Liver (tissue), 9 donors: ENCODE results near the gene BCAR1. TPM values are rescaled to one million over a fixed set of nuclear protein-coding genes. Genes with fewer than 3 reads are reported as not detected.
"Not testable (repeated sequence)": the region's sequence is repeated elsewhere in the genome, so short reads cannot be mapped to it uniquely, and the experiment has no call there.

Experiments
- DNase-seq: peaks from one replicate; pipeline ENCODE4 v3.0.0-alpha.2; 2017; ENCODE audit warnings: low spot score
- H3K27ac ChIP-seq, 2 donors: one replicate each; pipeline ENCODE4 v1.7.0; 2013; ENCODE audit warnings: inconsistent platforms in 2 of 2, low read length in 2 of 2, control low read depth in 1 of 2, low read depth in 1 of 2, mild to moderate bottlenecking in 1 of 2
- H3K27me3 ChIP-seq, 4 donors: one replicate each; pipeline versions ENCODE4 v1.6.1 to v1.7.0; 2013; ENCODE audit warnings: low read length in 3 of 4, inconsistent platforms in 1 of 4, mild to moderate bottlenecking in 1 of 4, moderate library complexity in 1 of 4; ENCODE audit not compliant: control insufficient read depth in 4 of 4, insufficient read depth in 4 of 4
- H3K36me3 ChIP-seq, 4 donors: one replicate each; pipeline versions ENCODE4 v1.6.1 to v1.7.0; 2013; ENCODE audit warnings: low read length in 3 of 4, mild to moderate bottlenecking in 3 of 4, low read depth in 1 of 4, moderate library complexity in 1 of 4; ENCODE audit not compliant: control insufficient read depth in 4 of 4, insufficient read depth in 3 of 4
- H3K4me1 ChIP-seq, 4 donors: one replicate each; pipeline versions ENCODE4 v1.6.1 to v1.7.0; 2013; ENCODE audit warnings: low read length in 3 of 4, mild to moderate bottlenecking in 3 of 4, moderate library complexity in 1 of 4; ENCODE audit not compliant: control insufficient read depth in 4 of 4, insufficient read depth in 4 of 4
- H3K4me3 ChIP-seq, 3 donors: one replicate each; pipeline versions ENCODE4 v1.6.1 to v1.7.0; 2013; ENCODE audit warnings: low read length in 3 of 3, control low read depth in 1 of 3, low read depth in 1 of 3, mild to moderate bottlenecking in 1 of 3
- H3K9ac ChIP-seq, 2 donors: one replicate each; pipeline ENCODE4 v1.7.0; 2013; ENCODE audit warnings: low read length in 2 of 2, mild to moderate bottlenecking in 2 of 2, moderate library complexity in 2 of 2, control low read depth in 1 of 2, low read depth in 1 of 2
- H3K9me3 ChIP-seq, 4 donors: one replicate each; pipeline versions ENCODE4 v1.6.1 to v1.7.0; 2013; ENCODE audit warnings: low read length in 3 of 4; ENCODE audit not compliant: control insufficient read depth in 4 of 4
- EGR1 ChIP-seq, 2 donors: IDR thresholded peaks; 2 replicates each; pipeline ENCODE4 v1.6.1; 2016 to 2018; ENCODE audit warnings: antibody characterized with exemption in 2 of 2, low read depth in 2 of 2
- FOXA1 ChIP-seq: IDR thresholded peaks from 2 replicates; pipeline ENCODE4 v1.6.1; 2016; ENCODE audit warnings: antibody characterized with exemption
- FOXA2 ChIP-seq: IDR thresholded peaks from 2 replicates; pipeline ENCODE4 v1.6.1; 2016; ENCODE audit warnings: antibody characterized with exemption
- GABPA ChIP-seq, 2 donors: IDR thresholded peaks in 1 of 2; conservative IDR thresholded peaks in 1 of 2; 2 replicates each; pipeline ENCODE4 v1.6.1; 2016; ENCODE audit warnings: antibody characterized with exemption in 2 of 2, mild to moderate bottlenecking in 1 of 2, moderate library complexity in 1 of 2
- HNF4G ChIP-seq: IDR thresholded peaks from 2 replicates; pipeline ENCODE4 v1.6.1; 2016; ENCODE audit warnings: antibody characterized with exemption
- JUND ChIP-seq, 2 donors: IDR thresholded peaks; 2 replicates each; pipeline ENCODE4 v1.6.1; 2016; ENCODE audit warnings: antibody characterized with exemption in 2 of 2
- NR2F2 ChIP-seq: IDR thresholded peaks from 2 replicates; pipeline ENCODE4 v1.6.1; 2016; ENCODE audit warnings: antibody characterized with exemption
- RAD21 ChIP-seq, 2 donors: IDR thresholded peaks; 2 replicates each; pipeline ENCODE4 v1.6.1; 2016; ENCODE audit warnings: antibody characterized with exemption in 2 of 2, mild to moderate bottlenecking in 2 of 2
- RXRA ChIP-seq, 2 donors: IDR thresholded peaks; 2 replicates each; pipeline ENCODE4 v1.6.1; 2017 to 2018; ENCODE audit warnings: antibody characterized with exemption in 2 of 2, mild to moderate bottlenecking in 1 of 2
- SP1 ChIP-seq: IDR thresholded peaks from 2 replicates; pipeline ENCODE4 v1.6.1; 2018; ENCODE audit warnings: antibody characterized with exemption, mild to moderate bottlenecking
- TAF1 ChIP-seq: conservative IDR thresholded peaks from 2 replicates; pipeline ENCODE4 v1.6.1; 2016; ENCODE audit warnings: antibody characterized with exemption, mild to moderate bottlenecking
- YY1 ChIP-seq: IDR thresholded peaks from 2 replicates; pipeline ENCODE4 v1.6.1; 2016; ENCODE audit warnings: antibody characterized with exemption, mild to moderate bottlenecking
- WGBS: extraction: QIAGEN DNeasy Blood & Tissue Kit; methylation state at CpG from one replicate; pipeline ENCODE4 v1.1.7; 2013; 5-methylcytosine and 5-hydroxymethylcytosine counted together
- polyA plus RNA-seq, 2 donors: library from polyadenylated mRNA; stranded (reverse) in 1 of 2; unstranded in 1 of 2; fragments of 200-250 nt in 1 of 2; fragments of >200 nt in 1 of 2; fragmentation: Nextera tagmentation in 1 of 2; extraction: Ambion mirVana in 1 of 2; gene quantifications; one replicate each; pipeline versions ENCODE4 v1.2.1 to v1.2.3, GENCODE V29; 2013 to 2015
- total RNA-seq, 2 donors: library from RNA; depleted of rRNA; stranded (reverse); fragments of >200 nt; gene quantifications; one replicate each; pipeline ENCODE4 v1.2.3, GENCODE V29; 2014
- TF ChIP-seq, protein P1 (sequence below): IDR thresholded peaks from 2 replicates; pipeline ENCODE4 v1.6.1; 2016; ENCODE audit warnings: antibody characterized with exemption
- TF ChIP-seq, protein P2 (sequence below): IDR thresholded peaks from 2 replicates; pipeline ENCODE4 v1.6.1; 2016; ENCODE audit warnings: antibody characterized with exemption
- TF ChIP-seq, protein P3 (sequence below): IDR thresholded peaks from 2 replicates; pipeline ENCODE4 v1.6.1; 2016; ENCODE audit warnings: antibody characterized with exemption
- TF ChIP-seq, protein P4 (sequence below): IDR thresholded peaks from 2 replicates; pipeline ENCODE4 v1.6.1; 2016; ENCODE audit warnings: antibody characterized with exemption, mild to moderate bottlenecking
- TF ChIP-seq, protein P5 (sequence below): fragments of 150-350 bp; IDR thresholded peaks from 2 replicates; pipeline ENCODE4 v1.5.1; 2017; ENCODE audit warnings: improper control_type of control experiment, low read depth, low read length; ENCODE audit not compliant: missing input control
- donor health status: healthy.
- donor health status: healthy.
- donor health status: healthy.
- donor health status: healthy.
- donor health status: healthy.

Gene BCAR1
- total and polyA plus RNA-seq, 4 donors = 10.1 to 32.2 (median 20.2) TPM

DNA sequence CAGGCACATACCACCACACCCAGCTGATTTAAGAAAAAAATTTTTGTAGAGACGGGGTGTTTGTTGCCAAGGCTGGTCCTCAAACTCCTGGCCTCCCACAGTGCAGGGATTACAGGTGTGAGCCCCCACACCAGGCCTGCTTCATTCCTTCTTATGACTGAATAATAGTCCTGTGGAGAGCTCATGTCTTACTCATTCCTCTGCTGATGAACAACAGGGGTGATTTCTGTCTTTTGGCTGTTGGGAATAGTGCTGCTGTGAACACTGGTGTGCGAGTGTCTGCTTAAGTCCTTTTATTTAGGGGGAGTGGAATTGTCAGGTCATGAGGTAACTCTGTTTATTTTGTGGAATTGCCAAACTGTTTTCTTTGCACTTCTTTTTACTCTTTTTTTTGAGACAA, 35.3 kb downstream of the BCAR1 start:
- no peak overlapping the region for H3K27ac ChIP-seq
- H3K4me1 ChIP-seq = no peaks in the 10 kb centered on the region
- TF ChIP-seq SP1 (no peak), FOXA2 (no peak), GABPA (IDR thresholded peaks at IDR 0.05 in 1 of 2, conservative IDR thresholded peaks at IDR 0.05 in 1 of 2) (no peak), RAD21 (IDR thresholded peaks at IDR 0.05) (no peak), FOXA1 (no peak), EGR1 (IDR thresholded peaks at IDR 0.05; ENCODE audit: low read depth in 2 of 2) (no peak), HNF4G (no peak), NR2F2 (no peak), TAF1 (no peak), JUND (IDR thresholded peaks at IDR 0.05) (no peak), YY1 (no peak), RXRA (IDR thresholded peaks at IDR 0.05) (no peak)
- TF ChIP-seq, protein P1, sequence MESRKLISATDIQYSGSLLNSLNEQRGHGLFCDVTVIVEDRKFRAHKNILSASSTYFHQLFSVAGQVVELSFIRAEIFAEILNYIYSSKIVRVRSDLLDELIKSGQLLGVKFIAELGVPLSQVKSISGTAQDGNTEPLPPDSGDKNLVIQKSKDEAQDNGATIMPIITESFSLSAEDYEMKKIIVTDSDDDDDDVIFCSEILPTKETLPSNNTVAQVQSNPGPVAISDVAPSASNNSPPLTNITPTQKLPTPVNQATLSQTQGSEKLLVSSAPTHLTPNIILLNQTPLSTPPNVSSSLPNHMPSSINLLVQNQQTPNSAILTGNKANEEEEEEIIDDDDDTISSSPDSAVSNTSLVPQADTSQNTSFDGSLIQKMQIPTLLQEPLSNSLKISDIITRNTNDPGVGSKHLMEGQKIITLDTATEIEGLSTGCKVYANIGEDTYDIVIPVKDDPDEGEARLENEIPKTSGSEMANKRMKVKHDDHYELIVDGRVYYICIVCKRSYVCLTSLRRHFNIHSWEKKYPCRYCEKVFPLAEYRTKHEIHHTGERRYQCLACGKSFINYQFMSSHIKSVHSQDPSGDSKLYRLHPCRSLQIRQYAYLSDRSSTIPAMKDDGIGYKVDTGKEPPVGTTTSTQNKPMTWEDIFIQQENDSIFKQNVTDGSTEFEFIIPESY = no peak
- TF ChIP-seq, protein P2, sequence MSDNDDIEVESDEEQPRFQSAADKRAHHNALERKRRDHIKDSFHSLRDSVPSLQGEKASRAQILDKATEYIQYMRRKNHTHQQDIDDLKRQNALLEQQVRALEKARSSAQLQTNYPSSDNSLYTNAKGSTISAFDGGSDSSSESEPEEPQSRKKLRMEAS = no peak
- TF ChIP-seq, protein P3, sequence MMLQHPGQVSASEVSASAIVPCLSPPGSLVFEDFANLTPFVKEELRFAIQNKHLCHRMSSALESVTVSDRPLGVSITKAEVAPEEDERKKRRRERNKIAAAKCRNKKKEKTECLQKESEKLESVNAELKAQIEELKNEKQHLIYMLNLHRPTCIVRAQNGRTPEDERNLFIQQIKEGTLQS = no peak
- TF ChIP-seq, protein P4, sequence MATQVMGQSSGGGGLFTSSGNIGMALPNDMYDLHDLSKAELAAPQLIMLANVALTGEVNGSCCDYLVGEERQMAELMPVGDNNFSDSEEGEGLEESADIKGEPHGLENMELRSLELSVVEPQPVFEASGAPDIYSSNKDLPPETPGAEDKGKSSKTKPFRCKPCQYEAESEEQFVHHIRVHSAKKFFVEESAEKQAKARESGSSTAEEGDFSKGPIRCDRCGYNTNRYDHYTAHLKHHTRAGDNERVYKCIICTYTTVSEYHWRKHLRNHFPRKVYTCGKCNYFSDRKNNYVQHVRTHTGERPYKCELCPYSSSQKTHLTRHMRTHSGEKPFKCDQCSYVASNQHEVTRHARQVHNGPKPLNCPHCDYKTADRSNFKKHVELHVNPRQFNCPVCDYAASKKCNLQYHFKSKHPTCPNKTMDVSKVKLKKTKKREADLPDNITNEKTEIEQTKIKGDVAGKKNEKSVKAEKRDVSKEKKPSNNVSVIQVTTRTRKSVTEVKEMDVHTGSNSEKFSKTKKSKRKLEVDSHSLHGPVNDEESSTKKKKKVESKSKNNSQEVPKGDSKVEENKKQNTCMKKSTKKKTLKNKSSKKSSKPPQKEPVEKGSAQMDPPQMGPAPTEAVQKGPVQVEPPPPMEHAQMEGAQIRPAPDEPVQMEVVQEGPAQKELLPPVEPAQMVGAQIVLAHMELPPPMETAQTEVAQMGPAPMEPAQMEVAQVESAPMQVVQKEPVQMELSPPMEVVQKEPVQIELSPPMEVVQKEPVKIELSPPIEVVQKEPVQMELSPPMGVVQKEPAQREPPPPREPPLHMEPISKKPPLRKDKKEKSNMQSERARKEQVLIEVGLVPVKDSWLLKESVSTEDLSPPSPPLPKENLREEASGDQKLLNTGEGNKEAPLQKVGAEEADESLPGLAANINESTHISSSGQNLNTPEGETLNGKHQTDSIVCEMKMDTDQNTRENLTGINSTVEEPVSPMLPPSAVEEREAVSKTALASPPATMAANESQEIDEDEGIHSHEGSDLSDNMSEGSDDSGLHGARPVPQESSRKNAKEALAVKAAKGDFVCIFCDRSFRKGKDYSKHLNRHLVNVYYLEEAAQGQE = no peak
- TF ChIP-seq, protein P5, sequence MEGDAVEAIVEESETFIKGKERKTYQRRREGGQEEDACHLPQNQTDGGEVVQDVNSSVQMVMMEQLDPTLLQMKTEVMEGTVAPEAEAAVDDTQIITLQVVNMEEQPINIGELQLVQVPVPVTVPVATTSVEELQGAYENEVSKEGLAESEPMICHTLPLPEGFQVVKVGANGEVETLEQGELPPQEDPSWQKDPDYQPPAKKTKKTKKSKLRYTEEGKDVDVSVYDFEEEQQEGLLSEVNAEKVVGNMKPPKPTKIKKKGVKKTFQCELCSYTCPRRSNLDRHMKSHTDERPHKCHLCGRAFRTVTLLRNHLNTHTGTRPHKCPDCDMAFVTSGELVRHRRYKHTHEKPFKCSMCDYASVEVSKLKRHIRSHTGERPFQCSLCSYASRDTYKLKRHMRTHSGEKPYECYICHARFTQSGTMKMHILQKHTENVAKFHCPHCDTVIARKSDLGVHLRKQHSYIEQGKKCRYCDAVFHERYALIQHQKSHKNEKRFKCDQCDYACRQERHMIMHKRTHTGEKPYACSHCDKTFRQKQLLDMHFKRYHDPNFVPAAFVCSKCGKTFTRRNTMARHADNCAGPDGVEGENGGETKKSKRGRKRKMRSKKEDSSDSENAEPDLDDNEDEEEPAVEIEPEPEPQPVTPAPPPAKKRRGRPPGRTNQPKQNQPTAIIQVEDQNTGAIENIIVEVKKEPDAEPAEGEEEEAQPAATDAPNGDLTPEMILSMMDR = no peak
- H3K4me3 ChIP-seq = no peak overlapping the region
- no peaks in the 10 kb centered on the region for H3K36me3 ChIP-seq
- H3K9ac ChIP-seq = no peak overlapping the region
- WGBS = 73% methylated on average over 2 of the region's 2 CpGs
- H3K27me3 ChIP-seq = no peaks in the 10 kb centered on the region
- DNase-seq = no peak
- H3K9me3 ChIP-seq = no peaks in the 10 kb centered on the region

DNA sequence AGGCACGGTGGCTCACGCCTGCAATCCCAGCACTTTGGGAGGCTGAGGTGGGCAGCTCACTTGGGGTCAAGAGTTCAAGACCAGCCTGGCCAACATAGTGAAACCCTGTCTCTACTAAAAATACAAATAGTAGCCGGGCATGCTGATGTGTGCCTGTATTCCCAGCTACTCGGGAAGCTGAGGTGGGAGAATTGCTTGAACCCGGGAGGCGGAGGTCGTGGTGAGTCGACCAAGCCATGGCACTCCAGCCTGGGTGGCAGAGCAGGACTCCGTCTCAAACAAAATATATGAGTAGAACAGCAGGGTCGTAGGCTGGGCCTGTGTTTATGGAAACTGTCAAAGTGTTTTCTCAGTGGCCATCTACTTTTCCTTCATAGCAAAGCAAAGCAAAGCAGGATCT, 40.1 kb downstream of the BCAR1 start:
- H3K36me3 ChIP-seq, H3K27ac ChIP-seq, H3K4me1 ChIP-seq, H3K9ac ChIP-seq, H3K4me3 ChIP-seq, H3K9me3 ChIP-seq, DNase-seq, H3K27me3 ChIP-seq: not testable (repeated sequence)
- WGBS = 89% methylated on average over 10 of the region's 10 CpGs
